Measurements from ENCODE around the gene CALR. TPM values are rescaled to one million over a fixed set of nuclear protein-coding genes. Genes with fewer than 3 reads are reported as not detected.

CALR gene
- total RNA-seq, 1 donor from 2014 or later = 721 TPM

DNA sequence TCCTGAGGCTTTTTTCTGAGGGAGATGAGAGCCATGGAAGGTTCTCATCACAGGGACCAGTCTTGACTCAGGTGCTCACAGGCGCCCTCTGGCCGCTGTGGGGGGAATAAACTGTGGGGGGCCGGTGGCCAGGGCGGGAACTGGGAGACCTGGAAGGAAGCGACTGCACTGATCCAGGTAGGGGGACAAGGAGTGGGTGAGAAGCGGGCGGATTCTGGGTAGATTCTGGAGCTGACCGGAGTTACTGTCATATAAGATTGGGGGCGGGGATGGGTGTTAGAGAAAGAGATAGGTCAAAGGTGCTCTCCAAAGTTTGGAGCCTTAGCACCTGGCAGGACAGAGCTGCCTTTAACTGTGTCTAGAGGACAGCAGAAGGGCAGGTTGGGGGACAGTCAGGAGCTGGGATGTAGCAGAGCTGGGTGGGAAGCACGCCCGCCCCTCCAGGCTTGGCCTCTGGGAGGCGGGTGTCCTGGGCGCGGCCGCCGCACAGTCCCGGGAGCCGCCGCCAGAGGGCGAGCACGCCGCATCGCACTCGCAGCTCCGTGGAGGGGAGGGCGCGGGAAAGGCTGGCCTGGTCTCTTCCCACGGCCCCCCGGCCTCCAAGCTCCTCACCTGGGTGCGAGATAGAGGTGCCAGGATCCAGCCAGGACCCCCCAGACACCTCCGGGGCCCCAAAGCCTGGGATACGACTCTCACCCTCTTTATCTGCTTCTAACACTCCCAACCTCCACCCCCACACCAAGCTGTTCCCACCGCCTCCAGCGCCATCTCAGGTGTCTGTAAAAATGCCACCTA is 26.8 kb downstream of the CALR start:
- Mint-ChIP-seq H3K9me3 (no peaks in the 10 kb centered on the region), H3K36me3 (ENCODE audit: low read depth) (no peaks in the 10 kb centered on the region), H3K27ac (peak overlapping the region; percentile 69), H3K4me1 (peaks cover 7% of the 10 kb centered on the region), H3K27me3 (no peaks in the 10 kb centered on the region), H3K4me3 (peak overlapping the region; percentile 87)
- TF ChIP-seq, protein P1, sequence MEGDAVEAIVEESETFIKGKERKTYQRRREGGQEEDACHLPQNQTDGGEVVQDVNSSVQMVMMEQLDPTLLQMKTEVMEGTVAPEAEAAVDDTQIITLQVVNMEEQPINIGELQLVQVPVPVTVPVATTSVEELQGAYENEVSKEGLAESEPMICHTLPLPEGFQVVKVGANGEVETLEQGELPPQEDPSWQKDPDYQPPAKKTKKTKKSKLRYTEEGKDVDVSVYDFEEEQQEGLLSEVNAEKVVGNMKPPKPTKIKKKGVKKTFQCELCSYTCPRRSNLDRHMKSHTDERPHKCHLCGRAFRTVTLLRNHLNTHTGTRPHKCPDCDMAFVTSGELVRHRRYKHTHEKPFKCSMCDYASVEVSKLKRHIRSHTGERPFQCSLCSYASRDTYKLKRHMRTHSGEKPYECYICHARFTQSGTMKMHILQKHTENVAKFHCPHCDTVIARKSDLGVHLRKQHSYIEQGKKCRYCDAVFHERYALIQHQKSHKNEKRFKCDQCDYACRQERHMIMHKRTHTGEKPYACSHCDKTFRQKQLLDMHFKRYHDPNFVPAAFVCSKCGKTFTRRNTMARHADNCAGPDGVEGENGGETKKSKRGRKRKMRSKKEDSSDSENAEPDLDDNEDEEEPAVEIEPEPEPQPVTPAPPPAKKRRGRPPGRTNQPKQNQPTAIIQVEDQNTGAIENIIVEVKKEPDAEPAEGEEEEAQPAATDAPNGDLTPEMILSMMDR (IDR thresholded peaks at IDR 0.05) = no peak
- ChIA-PET CTCF (interaction anchor here (0.7 to 3.4 kb wide), 35 partner anchors 9 to 782 kb away, joined by 3 to 53 read pairs (median 4); partner anchors contain the start of genes CALR, GADD45GIP1, NACC1 and RAD23A), POLR2A (interaction anchor here (0.6 to 1.9 kb wide), 16 partner anchors 8 to 287 kb away, joined by 3 to 13 read pairs (median 6); partner anchors contain the start of genes CALR, DNASE2, GADD45GIP1 and GCDH)
- intact Hi-C loops (cut with micrococcal nuclease) = loop anchor here (1.0 to 2.0 kb wide), 3 partner anchors 26 to 128 kb away; partner anchors contain the start of gene CALR
- peak; percentile 97 for ATAC-seq (ENCODE audit: low read depth)
- DNase-seq = peak; percentile 91

DNA sequence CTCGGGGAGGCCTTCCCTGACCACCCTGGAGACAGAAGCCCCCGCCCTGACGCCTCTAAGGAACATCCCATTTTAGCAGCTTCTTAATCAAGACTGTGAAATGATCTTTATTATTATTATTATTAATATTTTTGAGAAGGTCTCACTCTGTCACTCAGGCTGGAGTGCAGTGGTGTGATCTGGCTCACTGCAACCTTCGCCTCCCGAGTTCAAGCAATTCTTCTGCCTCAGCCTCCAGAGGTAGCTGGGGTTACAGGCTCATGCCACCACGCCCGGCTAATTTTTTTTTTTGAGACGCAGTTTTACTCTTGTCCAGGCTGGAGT is 27.4 kb downstream of the CALR start:
- intact Hi-C loops (cut with micrococcal nuclease) = loop anchor here (1.0 to 2.0 kb wide), 3 partner anchors 27 to 128 kb away; partner anchors contain the start of gene CALR
- ATAC-seq (ENCODE audit: low read depth) (no peak), DNase-seq (no peak)
- Mint-ChIP-seq H3K27ac (no peak overlapping the region), H3K36me3 (ENCODE audit: low read depth) (no peaks in the 10 kb centered on the region), H3K4me3 (peak overlapping the region; percentile 69), H3K4me1 (peaks cover 7% of the 10 kb centered on the region), H3K9me3 (no peaks in the 10 kb centered on the region), H3K27me3 (no peaks in the 10 kb centered on the region)
- ChIA-PET POLR2A (interaction anchor here (0.8 to 1.9 kb wide), 14 partner anchors 9 to 190 kb away, joined by 3 to 13 read pairs (median 6); partner anchors contain the start of genes CALR, DNASE2, GADD45GIP1 and GCDH), CTCF (interaction anchor here (0.7 to 3.4 kb wide), 33 partner anchors 9 to 782 kb away, joined by 3 to 53 read pairs (median 4); partner anchors contain the start of genes CALR, GADD45GIP1, NACC1 and RAD23A)
- TF ChIP-seq, protein P1 (IDR thresholded peaks at IDR 0.05) = no peak

DNA sequence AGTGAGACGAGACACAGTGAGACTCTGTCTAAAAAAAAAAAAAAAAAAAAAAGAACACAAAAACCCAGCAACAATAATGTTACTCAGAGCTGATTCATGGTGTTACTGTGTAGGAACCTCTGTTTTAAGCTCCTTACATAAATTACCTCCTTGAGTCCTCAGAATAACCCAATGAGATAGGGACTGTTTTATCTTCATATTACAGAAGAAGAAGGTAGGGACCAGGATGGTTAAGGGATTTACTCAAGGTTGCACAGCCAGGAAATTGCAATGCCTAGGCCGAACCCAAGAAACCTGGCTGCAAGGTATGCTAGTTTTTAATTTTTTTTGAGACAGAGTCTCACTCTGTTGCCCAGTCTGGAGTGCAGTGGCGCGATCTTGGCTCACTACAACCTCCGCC is 29.5 kb downstream of the CALR start:
- CTCF ChIA-PET = interaction anchor here (1.0 kb wide), 1 partner anchor 9 kb away, joined by 3 read pairs; no protein-coding TSS in a partner anchor
- H3K36me3 Mint-ChIP-seq (ENCODE audit: low read depth) = no peaks in the 10 kb centered on the region
- POLR2A ChIA-PET = interaction anchor here (0.6 to 1.0 kb wide), 5 partner anchors 11 to 146 kb away, joined by 3 read pairs; partner anchors contain the start of gene GADD45GIP1

DNA sequence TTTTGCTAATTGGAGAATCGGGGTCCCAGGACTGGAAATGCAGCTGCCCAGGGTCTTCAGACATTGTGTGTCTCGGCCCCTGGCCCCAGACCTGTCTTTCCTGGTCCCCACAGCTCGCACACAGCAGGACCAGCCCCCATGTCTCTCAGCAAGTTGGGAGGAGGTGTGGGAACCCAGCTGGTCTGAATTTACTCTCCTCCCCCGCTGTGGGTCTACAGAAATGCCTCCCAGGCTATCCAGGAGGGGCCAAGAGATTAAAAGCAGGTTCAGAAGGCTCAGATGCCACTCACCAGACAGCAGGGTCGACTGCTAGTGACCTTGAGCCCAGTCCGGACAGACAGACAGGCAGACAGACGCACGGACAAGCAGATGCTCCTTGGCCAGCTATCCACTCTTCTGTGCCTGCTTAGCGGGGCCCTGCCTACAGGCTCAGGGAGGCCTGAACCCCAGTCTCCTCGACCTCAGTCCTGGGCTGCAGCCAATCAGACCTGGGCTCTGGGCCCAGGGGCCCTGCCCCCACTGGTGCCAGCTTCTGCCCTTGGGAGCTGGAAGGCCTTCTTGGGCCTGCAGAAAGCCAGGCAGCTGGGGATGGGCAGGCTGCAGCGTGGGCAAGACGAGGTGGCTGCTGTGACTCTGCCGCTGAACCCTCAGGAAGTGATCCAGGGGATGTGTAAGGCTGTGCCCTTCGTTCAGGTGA is 31.0 kb downstream of the CALR start, which contains the start of gene DAND5:
Gene DAND5 (plus strand): TSS at position 285 of the 697 bp plus-strand sequence. CDS start 85 bp downstream, at position 370.
- intact Hi-C loops (cut with micrococcal nuclease) = no loop called here
- H3K27me3 Mint-ChIP-seq = no peaks in the 10 kb centered on the region

More for the DNA sequence above, 29.5 kb downstream of the CALR start:
- H3K4me1 Mint-ChIP-seq = peaks cover 7% of the 10 kb centered on the region
- no peaks in the 10 kb centered on the region for H3K9me3 Mint-ChIP-seq
- no peaks in the 10 kb centered on the region for H3K27me3 Mint-ChIP-seq
- H3K27ac Mint-ChIP-seq = no peak overlapping the region
- DNase-seq = no peak
- TF ChIP-seq, protein P1 (IDR thresholded peaks at IDR 0.05) = no peak
- H3K4me3 Mint-ChIP-seq = no peak overlapping the region
- intact Hi-C loops (cut with micrococcal nuclease) = no loop called here
- ATAC-seq (ENCODE audit: low read depth) = no peak

More for the DNA sequence above, 31.0 kb downstream of the CALR start, which contains the start of gene DAND5:
- TF ChIP-seq, protein P1 (IDR thresholded peaks at IDR 0.05) = no peak
- no peaks in the 10 kb centered on the region for H3K36me3 Mint-ChIP-seq (ENCODE audit: low read depth)
- no peak for ATAC-seq (ENCODE audit: low read depth)
- CTCF ChIA-PET = no interaction called here
- H3K4me1 Mint-ChIP-seq = peaks cover 7% of the 10 kb centered on the region
- H3K27ac Mint-ChIP-seq = no peak within 1 kb of the TSS
- no peaks in the 10 kb centered on the region for H3K9me3 Mint-ChIP-seq
- POLR2A ChIA-PET = no interaction called here
- H3K4me3 Mint-ChIP-seq = no peak within 1 kb of the TSS
- DNase-seq = no peak
